Measurements from ENCODE around the gene CEP72. TPM values are rescaled to one million over a fixed set of nuclear protein-coding genes. Genes with fewer than 3 reads are reported as not detected.
"Not testable (repeated sequence)": the region's sequence is repeated elsewhere in the genome, so short reads cannot be mapped to it uniquely, and the experiment has no call there.

The CEP72 gene
- total RNA-seq, 4 donors from 2014 or later: 3.3 to 6.6 (median 5.0) TPM

GRCh38 chr5:579746-580366 is 32.3 kb upstream of the CEP72 start:
- Histone ChIP-seq H3K4me1 (no peaks in the 10 kb centered on the region), H3K9me3 (peaks cover 0 to 25% (median 0%) of the 10 kb centered on the region in 4 donors), H3K27me3 (peaks cover 0 to 13% of the 10 kb centered on the region in 2 donors), H3K4me3 (no peak overlapping the region), H3K36me3 (no peaks in the 10 kb centered on the region), H3K27ac (no peak overlapping the region)
- TF ChIP-seq EP300 (IDR thresholded peaks at IDR 0.05): no peak
- TF ChIP-seq, protein P1, sequence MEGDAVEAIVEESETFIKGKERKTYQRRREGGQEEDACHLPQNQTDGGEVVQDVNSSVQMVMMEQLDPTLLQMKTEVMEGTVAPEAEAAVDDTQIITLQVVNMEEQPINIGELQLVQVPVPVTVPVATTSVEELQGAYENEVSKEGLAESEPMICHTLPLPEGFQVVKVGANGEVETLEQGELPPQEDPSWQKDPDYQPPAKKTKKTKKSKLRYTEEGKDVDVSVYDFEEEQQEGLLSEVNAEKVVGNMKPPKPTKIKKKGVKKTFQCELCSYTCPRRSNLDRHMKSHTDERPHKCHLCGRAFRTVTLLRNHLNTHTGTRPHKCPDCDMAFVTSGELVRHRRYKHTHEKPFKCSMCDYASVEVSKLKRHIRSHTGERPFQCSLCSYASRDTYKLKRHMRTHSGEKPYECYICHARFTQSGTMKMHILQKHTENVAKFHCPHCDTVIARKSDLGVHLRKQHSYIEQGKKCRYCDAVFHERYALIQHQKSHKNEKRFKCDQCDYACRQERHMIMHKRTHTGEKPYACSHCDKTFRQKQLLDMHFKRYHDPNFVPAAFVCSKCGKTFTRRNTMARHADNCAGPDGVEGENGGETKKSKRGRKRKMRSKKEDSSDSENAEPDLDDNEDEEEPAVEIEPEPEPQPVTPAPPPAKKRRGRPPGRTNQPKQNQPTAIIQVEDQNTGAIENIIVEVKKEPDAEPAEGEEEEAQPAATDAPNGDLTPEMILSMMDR (IDR thresholded peaks at IDR 0.05): no peak
- no peak for TF ChIP-seq POLR2A (IDR thresholded peaks at IDR 0.05)
- DNase-seq (ENCODE audit: low spot score in 2 of 2): no peak
- WGBS, 2 donors: 61 to 64% methylated on average over 17 of the region's 17 CpGs

DNA sequence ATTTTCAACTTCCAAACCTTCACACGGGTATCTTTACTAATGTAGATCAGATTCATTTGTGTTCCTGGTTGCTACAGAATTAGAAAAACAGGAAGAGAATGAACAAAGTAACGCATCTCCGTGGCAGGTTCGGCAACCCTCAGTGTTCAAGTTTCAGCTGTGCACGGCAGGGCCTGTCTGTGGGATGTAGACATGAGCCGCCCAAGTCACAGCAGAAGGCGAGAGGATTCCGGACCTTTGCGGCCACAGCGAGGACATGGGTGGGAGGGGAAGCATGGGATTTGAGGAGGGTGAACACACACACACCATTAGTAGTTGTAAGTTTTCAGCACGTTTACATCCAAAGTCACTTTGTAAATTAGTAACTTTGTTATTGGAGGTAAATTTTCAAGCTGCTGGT is 31.7 kb upstream of the CEP72 start:
- 60 to 67% methylated on average over 11 of the region's 11 CpGs for WGBS, 2 donors
- Histone ChIP-seq H3K36me3 (no peaks in the 10 kb centered on the region), H3K27me3 (peaks cover 0 to 13% of the 10 kb centered on the region in 2 donors), H3K4me3 (no peak overlapping the region), H3K27ac (no peak overlapping the region), H3K9me3 (peaks cover 0 to 22% (median 0%) of the 10 kb centered on the region in 4 donors), H3K4me1 (no peaks in the 10 kb centered on the region)
- no peak for DNase-seq (ENCODE audit: low spot score in 2 of 2)
- TF ChIP-seq, protein P1 (IDR thresholded peaks at IDR 0.05): no peak
- TF ChIP-seq EP300 (IDR thresholded peaks at IDR 0.05) (no peak), POLR2A (IDR thresholded peaks at IDR 0.05) (no peak)

GRCh38 chr5:581266-581665 is 30.9 kb upstream of the CEP72 start:
- H3K4me3 ChIP-seq: no peak overlapping the region
- H3K36me3 ChIP-seq: no peaks in the 10 kb centered on the region
- DNase-seq (ENCODE audit: low spot score in 2 of 2): no peak
- no peak for TF ChIP-seq EP300 (IDR thresholded peaks at IDR 0.05)
- TF ChIP-seq, protein P1 (IDR thresholded peaks at IDR 0.05): no peak
- no peak for TF ChIP-seq POLR2A (IDR thresholded peaks at IDR 0.05)
- 83 to 91% methylated on average over 7 of the region's 7 CpGs for WGBS, 2 donors
- H3K27me3 ChIP-seq: peaks cover 0 to 13% of the 10 kb centered on the region in 2 donors
- H3K9me3 ChIP-seq: peaks cover 0 to 14% (median 0%) of the 10 kb centered on the region in 4 donors
- H3K4me1 ChIP-seq: no peaks in the 10 kb centered on the region
- H3K27ac ChIP-seq: no peak overlapping the region

DNA sequence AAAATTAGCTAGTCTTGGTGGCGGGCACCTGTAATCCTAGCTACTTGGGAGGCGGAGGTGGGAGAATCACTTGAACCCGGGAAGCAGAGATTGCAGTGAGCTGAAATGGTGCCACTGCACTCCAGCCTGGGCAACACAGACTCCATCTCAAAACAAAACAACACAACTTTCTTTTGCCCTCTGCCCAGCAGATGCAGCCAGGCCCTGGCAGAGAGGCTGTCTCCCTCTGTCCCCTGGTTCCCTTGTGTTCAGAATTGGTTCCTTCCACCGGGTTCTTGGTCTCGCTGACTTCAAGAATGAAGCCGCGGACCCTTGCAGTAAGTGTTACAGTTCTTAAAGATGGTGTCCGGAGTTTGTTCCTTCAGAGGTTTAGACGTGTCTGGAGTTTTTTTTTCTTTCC is 30.2 kb upstream of the CEP72 start:
- H3K27me3 ChIP-seq: peaks cover 0 to 13% of the 10 kb centered on the region in 2 donors
- WGBS, 2 donors: 84 to 88% methylated on average over 9 of the region's 9 CpGs
- TF ChIP-seq, protein P1 (IDR thresholded peaks at IDR 0.05): no peak
- no peak for TF ChIP-seq POLR2A (IDR thresholded peaks at IDR 0.05)
- TF ChIP-seq EP300 (IDR thresholded peaks at IDR 0.05): no peak

DNA sequence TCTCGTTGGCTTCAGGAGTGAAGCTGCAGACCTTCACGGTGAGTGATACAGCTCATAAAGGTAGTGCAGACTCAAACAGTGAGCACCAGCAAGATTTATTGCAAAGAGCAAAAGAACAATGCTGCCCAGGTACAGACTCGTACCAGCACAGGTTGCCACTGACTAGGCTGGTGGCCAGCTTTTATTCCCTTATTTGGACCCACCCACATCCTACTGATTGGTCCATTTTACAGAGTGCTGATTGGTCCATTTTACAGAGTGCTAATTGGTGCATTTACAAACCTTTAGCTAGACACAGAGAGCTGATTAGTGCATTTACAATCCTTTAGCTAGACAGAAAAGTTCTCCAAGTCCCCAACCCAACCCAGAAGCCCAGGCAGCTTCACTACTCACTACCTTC is 29.7 kb upstream of the CEP72 start:
- not testable (repeated sequence) for H3K27ac ChIP-seq; H3K4me3 ChIP-seq; H3K9me3 ChIP-seq; H3K4me1 ChIP-seq; DNase-seq (ENCODE audit: low spot score in 2 of 2); H3K36me3 ChIP-seq
- 77 to 80% methylated on average over 3 of the region's 3 CpGs for WGBS, 2 donors
- peaks cover 0 to 13% of the 10 kb centered on the region in 2 donors for H3K27me3 ChIP-seq

More for the DNA sequence above, 30.2 kb upstream of the CEP72 start:
- no peak overlapping the region for H3K27ac ChIP-seq
- H3K4me1 ChIP-seq: no peaks in the 10 kb centered on the region
- peaks cover 0 to 7% (median 0%) of the 10 kb centered on the region in 4 donors for H3K9me3 ChIP-seq
- no peak for DNase-seq (ENCODE audit: low spot score in 2 of 2)
- no peak overlapping the region for H3K4me3 ChIP-seq
- no peaks in the 10 kb centered on the region for H3K36me3 ChIP-seq
